NT2/D1 (cell line): ENCODE data around the gene CD79A.

ENCODE experiments used
- SUZ12 ChIP-seq: IDR thresholded peaks from 2 replicates; pipeline ENCODE4 v1.6.1; 2011; ENCODE audit not compliant: insufficient read length, insufficient read depth; ENCODE audit errors: extremely low read depth
- YY1 ChIP-seq: IDR thresholded peaks from 2 replicates; pipeline ENCODE4 v1.6.1; 2011; ENCODE audit not compliant: insufficient read length, insufficient read depth
- ZNF274 ChIP-seq: IDR thresholded peaks from 2 replicates; pipeline ENCODE4 v1.6.1; 2011; ENCODE audit warnings: mild to moderate bottlenecking, low read depth, low read length

DNA sequence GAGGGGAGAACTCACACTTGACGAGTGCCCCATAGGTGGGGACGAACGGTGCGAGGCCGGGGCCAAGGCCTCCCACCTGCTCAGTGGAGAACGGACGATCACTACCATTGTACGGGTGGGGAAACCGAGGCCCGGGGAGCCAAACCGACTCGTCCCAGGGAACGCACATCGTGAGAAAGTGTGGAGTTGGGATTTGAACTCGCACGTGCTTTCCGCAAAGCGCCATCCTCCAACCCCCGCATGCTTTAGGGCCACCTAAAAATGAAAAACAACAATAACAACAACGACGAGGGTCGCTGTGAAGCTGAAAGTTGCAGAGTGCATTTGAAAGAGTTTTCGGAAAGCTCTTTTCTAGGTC, 6.4 kb downstream of the CD79A start:
- TF ChIP-seq SUZ12 (no peak), ZNF274 (no peak), YY1 (no peak)
